Endothelial cell of umbilical vein (primary cell): Measurements from ENCODE around the gene QRFP. TPM values are rescaled to one million over a fixed set of nuclear protein-coding genes. Genes with fewer than 3 reads are reported as not detected.

Source experiments
- BruUV-seq: library from RNA; stranded (reverse); fragments of 400-500 nt; replicated peaks from 2 replicates; lab custom pipeline; 2021; lab: Mats Ljungman, UMichigan
- CTCF ChIA-PET: fragments of 300-600, 350-600 bp; sonication (Branson Sonifier 250); formaldehyde crosslinking; loops from one replicate; lab custom pipeline; 2021; ENCODE audit warnings: antibody characterized with exemption, inconsistent platforms; lab: Charles Lee
- POLR2A ChIA-PET: fragments of 300-600, 350-600 bp; sonication (Branson Sonifier 250); formaldehyde crosslinking; loops from one replicate; lab custom pipeline; 2021; ENCODE audit warnings: antibody characterized with exemption, inconsistent platforms; lab: Charles Lee
- DNase-seq: peaks from one replicate; pipeline ENCODE4 v3.0.0-alpha.2; 2011; ENCODE audit warnings: low read depth, low spot score
- FAIRE-seq: peaks from 2 replicates; lab custom pipeline; 2011; peaks lifted over from hg19 to GRCh38; lab: Jason Lieb, UNC
- H2AFZ ChIP-seq: 2 replicates; pipeline ENCODE4 v1.6.0; 2012; ENCODE audit warnings: low read depth, low read length, control low read depth, inconsistent platforms
- H3K27ac ChIP-seq: 2 replicates; pipeline ENCODE4 v1.5.1; 2011; ENCODE audit warnings: low read depth, mild to moderate bottlenecking, control low read depth, low read length, moderate library complexity; ENCODE audit not compliant: insufficient read depth
- H3K27me3 ChIP-seq, 2 experiments: 2 replicates each; pipeline versions ENCODE4 v1.6.0 to v1.6.1; 2011; ENCODE audit warnings: low read length in 2 of 2, mixed read lengths in 1 of 2; ENCODE audit not compliant: control insufficient read depth in 2 of 2, insufficient read depth in 2 of 2
- H3K36me3 ChIP-seq, 2 experiments: 2 replicates in 1 of 2; 3 replicates in 1 of 2; pipeline ENCODE4 v1.5.1; 2011; ENCODE audit warnings: low read length in 2 of 2, mild to moderate bottlenecking in 1 of 2, moderate library complexity in 1 of 2; ENCODE audit not compliant: control insufficient read depth in 2 of 2, insufficient read depth in 2 of 2; ENCODE audit errors: extremely low read depth in 1 of 2
- H3K4me1 ChIP-seq: 3 replicates; pipeline ENCODE4 v1.5.1; 2011; ENCODE audit warnings: mild to moderate bottlenecking, low read length; ENCODE audit not compliant: control insufficient read depth, insufficient read depth; ENCODE audit errors: extremely low read depth
- H3K4me2 ChIP-seq: 2 replicates; pipeline ENCODE4 v1.6.1; 2011; ENCODE audit warnings: low read length, control low read depth, mixed read lengths; ENCODE audit not compliant: insufficient read depth
- H3K4me3 ChIP-seq, 3 experiments: fragments of 200-600 bp in 1 of 3; sonication (generic), shearing (Covaris generic) in 1 of 3; replicated peaks in 1 of 3; 2 replicates each; pipeline ENCODE4 v1.5.1; 2011 to 2016; ENCODE audit warnings: control low read depth in 3 of 3, low read length in 3 of 3, mild to moderate bottlenecking in 2 of 3, inconsistent platforms in 1 of 3, low read depth in 1 of 3, moderate library complexity in 1 of 3; ENCODE audit not compliant: insufficient read depth in 1 of 3
- H3K79me2 ChIP-seq: 2 replicates; pipeline ENCODE4 v1.6.0; 2012; ENCODE audit warnings: low read length, inconsistent platforms; ENCODE audit not compliant: control insufficient read depth, insufficient read depth
- H3K9ac ChIP-seq: replicated peaks from 2 replicates; pipeline ENCODE3; 2011; ENCODE audit warnings: low read length, control low read depth; ENCODE audit not compliant: insufficient read depth; ENCODE audit errors: extremely low read depth
- H3K9me1 ChIP-seq: replicated peaks from 3 replicates; pipeline ENCODE4 v1.6.0; 2011; ENCODE audit warnings: mild to moderate bottlenecking, low read length; ENCODE audit not compliant: control insufficient read depth, insufficient read depth; ENCODE audit errors: extremely low read depth
- H3K9me3 ChIP-seq: replicated peaks from 2 replicates; pipeline ENCODE4 v1.5.1; 2012; ENCODE audit warnings: low read length, inconsistent platforms; ENCODE audit not compliant: control insufficient read depth, insufficient read depth
- H4K20me1 ChIP-seq: replicated peaks from 2 replicates; pipeline ENCODE3; 2011; ENCODE audit warnings: mild to moderate bottlenecking, low read length; ENCODE audit not compliant: control insufficient read depth, insufficient read depth; ENCODE audit errors: extremely low read depth
- EZH2 ChIP-seq: IDR thresholded peaks from 2 replicates; pipeline ENCODE4 v1.6.1; 2012; ENCODE audit warnings: borderline replicate concordance, low read depth, mild to moderate bottlenecking, moderate library complexity, low read length, inconsistent platforms; ENCODE audit not compliant: severe bottlenecking
- FOS ChIP-seq: IDR thresholded peaks from 2 replicates; pipeline ENCODE4 v1.6.1; 2011; ENCODE audit warnings: mild to moderate bottlenecking, low read length, moderate library complexity, borderline replicate concordance; ENCODE audit not compliant: insufficient read depth
- GATA2 ChIP-seq: IDR thresholded peaks from 2 replicates; pipeline ENCODE4 v1.7.0; 2011; ENCODE audit warnings: low read depth, mild to moderate bottlenecking, moderate library complexity, mixed read lengths, low read length; ENCODE audit not compliant: insufficient read length, insufficient read depth
- JUN ChIP-seq: IDR thresholded peaks from 2 replicates; pipeline ENCODE4 v1.6.1; 2011; ENCODE audit warnings: borderline replicate concordance, low read depth; ENCODE audit not compliant: insufficient read length, insufficient read depth
- MYC ChIP-seq: IDR thresholded peaks from one replicate; pipeline ENCODE4 v1.6.1; 2011; ENCODE audit warnings: mild to moderate bottlenecking, low read depth, low read length
- POLR2A ChIP-seq: IDR thresholded peaks from 2 replicates; pipeline ENCODE4 v1.6.1; 2012; ENCODE audit warnings: low read depth, mild to moderate bottlenecking, control low read depth, low read length
- POLR2AphosphoS5 ChIP-seq: IDR thresholded peaks from 2 replicates; pipeline ENCODE4 v1.6.1; 2012; ENCODE audit warnings: low read depth, mild to moderate bottlenecking, control low read depth, low read length, moderate library complexity; ENCODE audit not compliant: insufficient read depth
- dilution Hi-C: fragments of 300-500 bp; cut with MboI; formaldehyde crosslinking; loops from one replicate; pipeline ENCODE4 v1.15.0; 2019; ENCODE audit warnings: low sequenced_read_pairs; ENCODE audit not compliant: extremely low pct_ligation_motif_present
- intact Hi-C: fragments of 100-400 bp; cut with micrococcal nuclease; formaldehyde crosslinking; loops from one replicate; pipeline ENCODE4 v1.10.0; 2022
- polyA plus RNA-seq, 4 experiments: library from polyadenylated mRNA; depleted of rRNA in 3 of 4; stranded (reverse) in 3 of 4; unstranded in 1 of 4; fragments of >200 nt; gene quantifications; 2 replicates each; pipeline versions ENCODE4 v1.2.1 to v1.2.3, GENCODE V29; 2011 to 2012; ENCODE audit warnings: missing spikeins in 1 of 4
- total RNA-seq: library from RNA; stranded (reverse); gene quantifications from 2 replicates; pipeline ENCODE4 v1.2.3, GENCODE V29; 2021
- TF ChIP-seq, protein P1 (sequence below): IDR thresholded peaks from 2 replicates; pipeline ENCODE4 v1.6.1; 2011; ENCODE audit not compliant: insufficient read depth, insufficient read length
- TF ChIP-seq, protein P2 (sequence below), 2 donors: IDR thresholded peaks; 1 replicate in 1 of 2; 2 replicates in 1 of 2; pipeline ENCODE4 v1.5.1; 2011; ENCODE audit warnings: low read length in 2 of 2, mild to moderate bottlenecking in 2 of 2, moderate library complexity in 2 of 2, control low read depth in 1 of 2, inconsistent platforms in 1 of 2, low read depth in 1 of 2; ENCODE audit not compliant: insufficient read depth in 1 of 2; ENCODE audit errors: extremely low read depth in 1 of 2

The QRFP gene
- total and polyA plus RNA-seq, 2 donors (not counting 3 experiments of a cell fraction or from before 2014, with no cell fraction given): not detected

DNA sequence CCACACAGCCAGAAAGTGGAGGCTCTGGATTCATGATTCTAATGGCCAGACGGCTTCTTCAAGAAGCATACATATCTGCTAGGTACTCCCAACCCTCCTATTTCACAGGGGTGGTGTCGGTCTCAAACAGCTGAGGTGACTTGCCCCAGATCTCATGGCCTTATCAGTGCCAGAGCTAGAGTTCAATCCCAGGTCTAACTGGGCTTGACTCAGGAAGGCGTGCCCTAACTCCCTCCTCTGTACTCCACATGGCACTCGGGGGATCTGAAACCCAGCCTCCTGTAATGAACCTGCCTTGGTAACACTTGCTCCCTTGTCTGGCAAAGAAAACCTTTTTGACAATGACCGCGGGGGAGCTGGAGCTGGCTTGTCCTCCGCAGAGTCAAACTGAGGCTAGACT, 2.1 kb downstream of the QRFP start:
- no TSS peak for BruUV-seq
- H3K9me3 ChIP-seq: no peaks in the 10 kb centered on the region
- no peak overlapping the region for H3K27ac ChIP-seq
- no peaks in the 10 kb centered on the region for H3K27me3 ChIP-seq
- DNase-seq (no peak), FAIRE-seq (no peak)
- CTCF ChIA-PET: interaction anchor here (1.2 to 4.4 kb wide), 4 partner anchors 104 to 194 kb away, joined by 3 to 46 read pairs (median 15); no protein-coding TSS in a partner anchor
- POLR2A ChIA-PET: no interaction called here
- dilution Hi-C loops (no loop called here), intact Hi-C loops (loop anchor here (2.0 to 5.0 kb wide), 2 partner anchors 46 to 153 kb away; no protein-coding TSS in a partner anchor)
- H3K4me1 ChIP-seq: no peaks in the 10 kb centered on the region
- H4K20me1 ChIP-seq: no peaks in the 10 kb centered on the region
- H3K36me3 ChIP-seq: peaks cover 5 to 20% of the 10 kb centered on the region in 2 experiments
- no peak for TF ChIP-seq FOS
- no peak for TF ChIP-seq GATA2
- no peak for TF ChIP-seq JUN
- TF ChIP-seq EZH2: no peak
- TF ChIP-seq POLR2AphosphoS5: no peak
- TF ChIP-seq POLR2A: no peak
- TF ChIP-seq, protein P1, sequence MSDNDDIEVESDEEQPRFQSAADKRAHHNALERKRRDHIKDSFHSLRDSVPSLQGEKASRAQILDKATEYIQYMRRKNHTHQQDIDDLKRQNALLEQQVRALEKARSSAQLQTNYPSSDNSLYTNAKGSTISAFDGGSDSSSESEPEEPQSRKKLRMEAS: no peak
- TF ChIP-seq MYC: no peak
- TF ChIP-seq, protein P2, sequence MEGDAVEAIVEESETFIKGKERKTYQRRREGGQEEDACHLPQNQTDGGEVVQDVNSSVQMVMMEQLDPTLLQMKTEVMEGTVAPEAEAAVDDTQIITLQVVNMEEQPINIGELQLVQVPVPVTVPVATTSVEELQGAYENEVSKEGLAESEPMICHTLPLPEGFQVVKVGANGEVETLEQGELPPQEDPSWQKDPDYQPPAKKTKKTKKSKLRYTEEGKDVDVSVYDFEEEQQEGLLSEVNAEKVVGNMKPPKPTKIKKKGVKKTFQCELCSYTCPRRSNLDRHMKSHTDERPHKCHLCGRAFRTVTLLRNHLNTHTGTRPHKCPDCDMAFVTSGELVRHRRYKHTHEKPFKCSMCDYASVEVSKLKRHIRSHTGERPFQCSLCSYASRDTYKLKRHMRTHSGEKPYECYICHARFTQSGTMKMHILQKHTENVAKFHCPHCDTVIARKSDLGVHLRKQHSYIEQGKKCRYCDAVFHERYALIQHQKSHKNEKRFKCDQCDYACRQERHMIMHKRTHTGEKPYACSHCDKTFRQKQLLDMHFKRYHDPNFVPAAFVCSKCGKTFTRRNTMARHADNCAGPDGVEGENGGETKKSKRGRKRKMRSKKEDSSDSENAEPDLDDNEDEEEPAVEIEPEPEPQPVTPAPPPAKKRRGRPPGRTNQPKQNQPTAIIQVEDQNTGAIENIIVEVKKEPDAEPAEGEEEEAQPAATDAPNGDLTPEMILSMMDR (IDR thresholded peaks at IDR 0.05; ENCODE audit: extremely low read depth in 1 of 2, insufficient read depth in 1 of 2, low read depth in 1 of 2, low read length in 2 of 2): no peak
- H3K4me2 ChIP-seq: no peak overlapping the region
- no peak overlapping the region for H3K9ac ChIP-seq
- no peak overlapping the region for H3K4me3 ChIP-seq
- no peaks in the 10 kb centered on the region for H3K9me1 ChIP-seq
- no peak overlapping the region for H2AFZ ChIP-seq
- no peaks in the 10 kb centered on the region for H3K79me2 ChIP-seq
